Natural killer cell (primary cell): ENCODE data around the gene IRF2BPL. TPM values are rescaled to one million over a fixed set of nuclear protein-coding genes. Genes with fewer than 3 reads are reported as not detected.
A peak's percentile ranks its signal among the peaks of the same experiment; 100 is the strongest.

Experiments
- ATAC-seq, 3 donors: fragments of 150-1000 bp in 2 of 3; fragments of 200-7000 bp in 1 of 3; cut with Tn5 transposase; 1 replicate in 1 of 3; 2 replicates in 2 of 3; pipeline ENCODE4 v1.10.0; 2021; ENCODE audit warnings: mild to moderate bottlenecking in 2 of 3, moderate library complexity in 2 of 3
- DNase-seq, 2 donors: peaks; one replicate each; pipeline versions ENCODE4 v3.0.0 to v3.0.0-alpha.2; 2013 to 2021; ENCODE audit warnings: mixed read lengths in 1 of 2
- H3K27ac ChIP-seq: one replicate; pipeline ENCODE4 v1.5.1; 2013; ENCODE audit warnings: mild to moderate bottlenecking, low read length
- H3K27me3 ChIP-seq: one replicate; pipeline ENCODE4 v1.6.1; 2013; ENCODE audit warnings: low read length; ENCODE audit not compliant: control insufficient read depth, insufficient read depth
- H3K36me3 ChIP-seq: one replicate; pipeline ENCODE4 v1.6.1; 2013; ENCODE audit warnings: low read length; ENCODE audit not compliant: control insufficient read depth, insufficient read depth
- H3K4me1 ChIP-seq: one replicate; pipeline ENCODE4 v1.6.1; 2013; ENCODE audit warnings: low read length; ENCODE audit not compliant: control insufficient read depth, insufficient read depth
- H3K4me3 ChIP-seq: one replicate; pipeline ENCODE4 v1.5.1; 2013; ENCODE audit warnings: low read length
- H3K9me3 ChIP-seq: one replicate; pipeline ENCODE4 v1.6.1; 2013; ENCODE audit warnings: low read length; ENCODE audit not compliant: control insufficient read depth, insufficient read depth
- H3K27ac Mint-ChIP-seq, 2 donors: one replicate each; pipeline ENCODE4 v1.8.0; 2022; ENCODE audit warnings: mild to moderate bottlenecking in 2 of 2, mixed read lengths in 2 of 2, moderate library complexity in 1 of 2
- H3K27me3 Mint-ChIP-seq, 2 donors: one replicate each; pipeline ENCODE4 v1.8.0; 2022; ENCODE audit warnings: low read depth in 2 of 2, mixed read lengths in 2 of 2
- H3K36me3 Mint-ChIP-seq: one replicate; pipeline ENCODE4 v1.8.0; 2022; ENCODE audit warnings: mixed read lengths
- H3K4me1 Mint-ChIP-seq, 2 donors: one replicate each; pipeline ENCODE4 v1.8.0; 2022; ENCODE audit warnings: mixed read lengths in 2 of 2
- H3K4me3 Mint-ChIP-seq: one replicate; pipeline ENCODE4 v1.8.0; 2022; ENCODE audit warnings: mild to moderate bottlenecking, moderate library complexity, mixed read lengths
- H3K9me3 Mint-ChIP-seq, 2 donors: one replicate each; pipeline ENCODE4 v1.8.0; 2022; ENCODE audit warnings: mixed read lengths in 2 of 2
- CTCF ChIP-seq: fragments of 200-600 bp; IDR thresholded peaks from one replicate; pipeline ENCODE4 v1.8.0; 2022; ENCODE audit warnings: antibody characterized with exemption
- WGBS: methylation state at CpG from one replicate; pipeline ENCODE4 v1.1.7; 2013; ENCODE audit warnings: missing lambda C conversion rate; ENCODE audit not compliant: insufficient coverage; 5-methylcytosine and 5-hydroxymethylcytosine counted together
- intact Hi-C: fragments of 100-400 bp; cut with micrococcal nuclease; formaldehyde crosslinking; loops from one replicate; pipeline ENCODE4 v1.14.2; 2022
- total RNA-seq, 4 donors: library from RNA; stranded (reverse); fragments of 120-200 nt in 1 of 4; gene quantifications; one replicate each; pipeline versions ENCODE4 v1.2.3 to v1.2.4, GENCODE V29; 2013 to 2022

The IRF2BPL gene
- total RNA-seq, 3 donors from 2014 or later (not counting 1 experiment from before 2014, with no cell fraction given) = 39.3 to 46.5 (median 46.3) TPM

GRCh38 chr14:77043984-77044485, 15.5 kb upstream of the IRF2BPL start:
- Mint-ChIP-seq H3K36me3 (no peaks in the 10 kb centered on the region), H3K27me3 (no peaks in the 10 kb centered on the region), H3K4me1 (peaks cover 45 to 59% of the 10 kb centered on the region in 2 donors), H3K27ac (peak overlapping the region; percentile 96 to 99), H3K9me3 (no peaks in the 10 kb centered on the region), H3K4me3 (peak overlapping the region; percentile 83)
- no peak for ATAC-seq
- intact Hi-C loops = no loop called here
- no peaks in the 10 kb centered on the region for H3K27me3 ChIP-seq
- H3K4me1 ChIP-seq = peaks cover 64% of the 10 kb centered on the region
- DNase-seq = no peak
- H3K9me3 ChIP-seq = no peaks in the 10 kb centered on the region
- H3K4me3 ChIP-seq = no peak overlapping the region
- no peak for TF ChIP-seq CTCF
- no peaks in the 10 kb centered on the region for H3K36me3 ChIP-seq
- peak overlapping the region; percentile 55 for H3K27ac ChIP-seq
- 62% methylated on average over 8 of the region's 8 CpGs for WGBS

GRCh38 chr14:77043177-77043983, 14.9 kb upstream of the IRF2BPL start:
- no peak for TF ChIP-seq CTCF
- Mint-ChIP-seq H3K4me3 (peak overlapping the region; percentile 83), H3K27ac (peak overlapping the region; percentile 96 to 99), H3K4me1 (peaks cover 52 to 65% of the 10 kb centered on the region in 2 donors), H3K27me3 (no peaks in the 10 kb centered on the region), H3K9me3 (no peaks in the 10 kb centered on the region), H3K36me3 (no peaks in the 10 kb centered on the region)
- ATAC-seq = peak; percentile 37 to 46 (median 42)
- Histone ChIP-seq H3K9me3 (no peaks in the 10 kb centered on the region), H3K27me3 (no peaks in the 10 kb centered on the region), H3K27ac (peak overlapping the region; percentile 55), H3K4me1 (peaks cover 70% of the 10 kb centered on the region), H3K4me3 (no peak overlapping the region), H3K36me3 (no peaks in the 10 kb centered on the region)
- intact Hi-C loops = no loop called here
- 42% methylated on average over 8 of the region's 10 CpGs for WGBS
- DNase-seq = peak; percentile 66 to 72

- intact Hi-C loops = loop anchor here (2.0 kb wide), 1 partner anchor 63 kb away; no protein-coding TSS in a partner anchor
- TF ChIP-seq CTCF = no peak
- Histone ChIP-seq H3K4me3 (no peak overlapping the region), H3K27me3 (no peaks in the 10 kb centered on the region), H3K4me1 (peaks cover 84% of the 10 kb centered on the region), H3K27ac (peak overlapping the region; percentile 92), H3K36me3 (no peaks in the 10 kb centered on the region), H3K9me3 (no peaks in the 10 kb centered on the region)
- Mint-ChIP-seq H3K36me3 (no peaks in the 10 kb centered on the region), H3K27me3 (no peaks in the 10 kb centered on the region), H3K4me3 (peak overlapping the region; percentile 37), H3K4me1 (peaks cover 65 to 75% of the 10 kb centered on the region in 2 donors), H3K27ac (peak overlapping the region; percentile 96 to 99), H3K9me3 (no peaks in the 10 kb centered on the region)
- no peak for ATAC-seq
- WGBS = 53% methylated on average over 14 of the region's 14 CpGs
- DNase-seq = no peak
Measured at GRCh38 chr14:77041881-77042545, 13.5 kb upstream of the IRF2BPL start.
